ENCODE data around the gene NDST1. TPM values are rescaled to one million over a fixed set of nuclear protein-coding genes. Genes with fewer than 3 reads are reported as not detected.

NDST1 gene
- total and polyA plus RNA-seq, 3 experiments from 2014 or later: 0.13 to 2.8 (median 1.9) TPM

DNA sequence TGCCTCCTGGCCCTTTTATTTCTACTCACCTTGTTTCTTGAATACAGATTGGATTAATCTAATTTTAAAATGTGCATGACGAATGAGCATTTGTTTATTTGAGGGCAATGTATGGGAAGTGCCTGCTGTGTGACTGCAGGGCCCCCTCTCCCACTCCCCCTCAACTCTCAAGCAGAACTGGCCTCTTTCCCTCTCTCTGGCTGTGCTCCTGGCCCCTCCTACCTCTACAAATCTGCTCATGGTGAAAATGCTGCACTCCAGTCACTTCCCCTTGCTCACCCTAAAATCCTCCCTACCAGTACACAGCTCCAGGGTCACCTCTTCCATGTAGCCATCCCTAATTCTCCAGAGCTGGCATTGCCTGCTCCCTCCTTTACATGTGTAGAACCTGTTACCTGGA, 17.2 kb upstream of the NDST1 start:
- peaks cover 4% of the 10 kb centered on the region for H3K27me3 ChIP-seq (ENCODE audit: insufficient read depth, low read length, poor library complexity, severe bottlenecking)
- Mint-ChIP-seq H3K9me3 (no peaks in the 10 kb centered on the region), H3K36me3 (no peaks in the 10 kb centered on the region), H3K4me3 (no peak overlapping the region), H3K27me3 (peaks cover 13 to 23% of the 10 kb centered on the region in 2 donors), H3K4me1 (peaks cover 4 to 9% (median 8%) of the 10 kb centered on the region in 3 donors), H3K27ac (peak overlapping the region in 2 of 8 donors; percentile 36 to 52)
- H3K4me1 ChIP-seq (ENCODE audit: insufficient read depth, low read length): peaks cover 5% of the 10 kb centered on the region
- no peaks in the 10 kb centered on the region for H3K9me3 ChIP-seq (ENCODE audit: low read length)
- no peak for DNase-seq
- POLR2A ChIA-PET: no interaction called here
- H3K27ac ChIP-seq (ENCODE audit: low read depth, low read length): no peak overlapping the region
- H3K4me3 ChIP-seq (ENCODE audit: low read length): no peak overlapping the region
- no peaks in the 10 kb centered on the region for H3K36me3 ChIP-seq (ENCODE audit: insufficient read depth, low read length)
- CTCF ChIA-PET: no interaction called here

DNA sequence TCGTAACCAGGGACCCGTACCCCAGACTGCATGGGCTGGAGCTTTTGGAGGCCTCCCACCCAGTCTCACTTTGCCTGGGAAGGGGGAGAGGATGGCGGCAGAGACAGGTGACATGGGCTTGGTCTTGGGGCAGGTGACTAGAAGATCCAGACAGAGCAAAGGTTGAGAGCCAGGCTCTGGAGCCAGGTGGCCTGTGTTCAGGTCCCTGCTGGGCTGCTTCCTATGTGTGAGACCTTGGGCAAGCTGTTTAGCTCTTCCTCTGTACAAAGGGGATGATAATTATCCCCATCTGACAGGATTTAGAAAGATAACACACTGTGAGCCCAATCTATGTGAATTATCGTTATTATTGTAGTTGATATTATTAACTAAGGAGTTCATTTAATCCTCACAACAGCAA, 16.1 kb upstream of the NDST1 start:
- H3K36me3 Mint-ChIP-seq: no peaks in the 10 kb centered on the region
- H3K9me3 ChIP-seq (ENCODE audit: low read length): no peaks in the 10 kb centered on the region
- H3K4me3 ChIP-seq (ENCODE audit: low read length): no peak overlapping the region
- no peaks in the 10 kb centered on the region for H3K36me3 ChIP-seq (ENCODE audit: insufficient read depth, low read length)
- H3K4me1 ChIP-seq (ENCODE audit: insufficient read depth, low read length): peaks cover 2% of the 10 kb centered on the region
- no peaks in the 10 kb centered on the region for H3K9me3 Mint-ChIP-seq
- ChIA-PET POLR2A (no interaction called here), CTCF (no interaction called here)
- H3K27ac Mint-ChIP-seq: no peak overlapping the region
- H3K4me1 Mint-ChIP-seq: peaks cover 4 to 7% (median 7%) of the 10 kb centered on the region in 3 donors
- peaks cover 13 to 22% of the 10 kb centered on the region in 2 donors for H3K27me3 Mint-ChIP-seq
- no peak overlapping the region for H3K4me3 Mint-ChIP-seq
- no peak overlapping the region for H3K27ac ChIP-seq (ENCODE audit: low read depth, low read length)
- peaks cover 4% of the 10 kb centered on the region for H3K27me3 ChIP-seq (ENCODE audit: insufficient read depth, low read length, poor library complexity, severe bottlenecking)
- no peak for DNase-seq

DNA sequence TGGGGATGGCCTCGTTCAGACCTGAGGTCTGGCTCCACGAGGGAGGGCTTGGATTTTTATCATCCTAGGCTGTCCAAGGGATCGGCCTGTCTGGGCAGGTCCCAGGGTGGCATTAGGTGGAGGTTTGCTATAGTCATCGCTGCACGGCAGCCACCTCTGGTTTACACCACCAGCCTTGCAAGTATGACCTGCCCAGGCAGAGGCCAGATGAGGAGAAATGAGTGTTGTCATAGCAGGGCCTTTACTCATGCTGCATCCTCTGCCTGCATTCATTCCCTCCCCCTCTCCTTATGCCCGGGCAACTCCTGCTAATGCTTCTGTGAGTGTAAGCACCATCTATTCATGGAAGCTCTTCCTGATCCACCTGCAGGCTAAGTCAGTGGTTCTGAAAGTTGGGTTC, 15.3 kb upstream of the NDST1 start:
- no peaks in the 10 kb centered on the region for H3K27me3 ChIP-seq (ENCODE audit: insufficient read depth, low read length, poor library complexity, severe bottlenecking)
- ChIA-PET CTCF (interaction anchor here (0.7 kb wide), 1 partner anchor 18 kb away, joined by 3 read pairs; no protein-coding TSS in a partner anchor), POLR2A (no interaction called here)
- H3K4me1 ChIP-seq (ENCODE audit: insufficient read depth, low read length): no peaks in the 10 kb centered on the region
- Mint-ChIP-seq H3K9me3 (no peaks in the 10 kb centered on the region), H3K4me1 (no peaks in the 10 kb centered on the region), H3K36me3 (no peaks in the 10 kb centered on the region), H3K27ac (no peak overlapping the region), H3K4me3 (no peak overlapping the region), H3K27me3 (peaks cover 9 to 15% of the 10 kb centered on the region in 2 donors)
- no peak overlapping the region for H3K4me3 ChIP-seq (ENCODE audit: low read length)
- DNase-seq: no peak
- no peak overlapping the region for H3K27ac ChIP-seq (ENCODE audit: low read depth, low read length)
- H3K36me3 ChIP-seq (ENCODE audit: insufficient read depth, low read length): no peaks in the 10 kb centered on the region
- H3K9me3 ChIP-seq (ENCODE audit: low read length): no peaks in the 10 kb centered on the region

DNA sequence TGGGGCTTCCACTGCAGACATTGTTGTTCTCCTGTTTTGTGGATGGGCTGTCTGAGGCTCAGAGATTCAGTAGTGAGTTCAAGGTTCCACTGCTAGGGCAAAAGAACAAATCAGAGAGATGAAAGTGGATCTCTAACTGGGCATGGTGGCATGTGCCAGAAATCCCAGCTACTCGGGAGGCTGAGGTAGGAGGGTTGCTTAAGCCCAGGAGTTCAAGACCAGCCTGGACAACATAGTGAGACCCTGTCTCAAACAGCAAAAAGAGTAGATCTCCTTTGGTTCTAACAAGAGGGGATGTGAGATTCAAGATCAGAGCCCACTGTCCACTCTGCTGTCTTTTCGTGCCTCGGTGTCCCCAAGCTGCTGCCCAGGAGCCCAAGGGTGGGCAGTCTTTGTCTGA, 11.8 kb upstream of the NDST1 start:
- no peak overlapping the region for H3K27ac Mint-ChIP-seq
- H3K27me3 Mint-ChIP-seq: peaks cover 0 to 4% of the 10 kb centered on the region in 2 donors
- ChIA-PET POLR2A (no interaction called here), CTCF (interaction anchor here (1.0 kb wide), 1 partner anchor 247 kb away, joined by 3 read pairs; no protein-coding TSS in a partner anchor)
- Histone ChIP-seq H3K4me3 (ENCODE audit: low read length) (no peak overlapping the region), H3K9me3 (ENCODE audit: low read length) (no peaks in the 10 kb centered on the region), H3K36me3 (ENCODE audit: insufficient read depth, low read length) (no peaks in the 10 kb centered on the region), H3K27me3 (ENCODE audit: insufficient read depth, low read length, poor library complexity, severe bottlenecking) (no peaks in the 10 kb centered on the region), H3K27ac (ENCODE audit: low read depth, low read length) (no peak overlapping the region), H3K4me1 (ENCODE audit: insufficient read depth, low read length) (no peaks in the 10 kb centered on the region)
- no peaks in the 10 kb centered on the region for H3K9me3 Mint-ChIP-seq
- H3K36me3 Mint-ChIP-seq: no peaks in the 10 kb centered on the region
- DNase-seq: no peak
- no peak overlapping the region for H3K4me3 Mint-ChIP-seq
- H3K4me1 Mint-ChIP-seq: no peaks in the 10 kb centered on the region

DNA sequence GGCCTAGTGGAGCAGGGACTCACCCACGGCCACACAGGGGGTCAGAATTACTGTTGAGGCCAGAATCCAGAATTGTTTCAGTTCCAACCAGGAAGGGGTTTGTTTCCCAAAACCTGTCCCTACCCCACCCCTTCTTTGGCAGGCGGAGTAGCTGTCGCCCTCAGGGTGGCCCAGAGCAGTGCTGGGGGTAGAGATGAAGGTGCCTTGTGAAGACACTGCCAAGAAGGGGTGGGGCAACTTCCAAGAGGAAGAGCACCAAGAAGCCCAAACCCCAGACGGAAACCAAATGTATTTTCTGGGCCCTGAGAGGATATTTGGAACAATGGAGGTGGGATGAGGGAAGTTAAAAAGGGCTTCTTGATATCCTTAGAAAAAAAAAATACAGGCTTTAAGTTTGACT, 11.4 kb upstream of the NDST1 start:
- no peaks in the 10 kb centered on the region for H3K9me3 Mint-ChIP-seq
- no peaks in the 10 kb centered on the region for H3K4me1 Mint-ChIP-seq
- Histone ChIP-seq H3K4me3 (ENCODE audit: low read length) (no peak overlapping the region), H3K9me3 (ENCODE audit: low read length) (no peaks in the 10 kb centered on the region), H3K27ac (ENCODE audit: low read depth, low read length) (no peak overlapping the region), H3K4me1 (ENCODE audit: insufficient read depth, low read length) (no peaks in the 10 kb centered on the region), H3K27me3 (ENCODE audit: insufficient read depth, low read length, poor library complexity, severe bottlenecking) (no peaks in the 10 kb centered on the region), H3K36me3 (ENCODE audit: insufficient read depth, low read length) (no peaks in the 10 kb centered on the region)
- H3K36me3 Mint-ChIP-seq: no peaks in the 10 kb centered on the region
- H3K4me3 Mint-ChIP-seq: no peak overlapping the region
- DNase-seq: no peak
- H3K27ac Mint-ChIP-seq: peak overlapping the region in 1 of 8 donors; percentile 61
- ChIA-PET CTCF (interaction anchor here (1.0 kb wide), 1 partner anchor 247 kb away, joined by 3 read pairs; no protein-coding TSS in a partner anchor), POLR2A (no interaction called here)
- H3K27me3 Mint-ChIP-seq: peaks cover 0 to 4% of the 10 kb centered on the region in 2 donors

DNA sequence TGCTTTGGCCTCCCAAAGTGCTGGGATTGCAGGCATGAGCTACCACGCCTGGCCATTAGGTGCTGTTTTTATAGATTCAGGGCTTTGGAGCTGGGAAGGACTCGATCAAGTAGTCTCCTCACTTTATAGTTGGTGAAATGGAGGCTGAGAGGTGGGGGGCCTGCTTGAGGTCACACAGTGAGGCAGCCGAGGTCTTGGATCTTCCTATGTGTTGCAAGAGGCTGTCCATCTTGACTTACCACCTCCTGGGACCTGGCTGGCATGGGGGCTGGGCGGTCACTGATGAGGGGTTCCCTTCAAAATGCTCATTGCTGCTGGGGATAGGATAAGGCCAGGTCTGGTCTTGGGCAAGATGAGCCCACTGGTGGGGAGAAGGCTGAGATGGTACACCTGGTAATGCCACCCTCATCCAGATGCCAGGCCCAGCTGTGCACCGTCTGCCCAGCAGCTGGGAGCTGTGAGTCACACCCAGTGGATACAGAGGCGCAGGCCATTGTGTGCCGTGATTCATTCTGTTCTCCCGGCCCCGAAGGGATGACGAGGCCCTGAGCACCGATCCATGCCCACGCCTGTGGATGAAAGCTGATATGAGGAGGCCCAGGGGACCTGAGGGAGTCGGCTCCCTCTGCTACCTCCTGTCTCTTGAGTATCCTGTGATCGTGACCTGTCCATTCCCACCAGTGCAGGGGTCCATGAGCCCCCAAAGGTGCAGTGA, 10.5 kb upstream of the NDST1 start:
- Histone ChIP-seq H3K9me3 (ENCODE audit: low read length) (no peaks in the 10 kb centered on the region), H3K36me3 (ENCODE audit: insufficient read depth, low read length) (no peaks in the 10 kb centered on the region), H3K27ac (ENCODE audit: low read depth, low read length) (no peak overlapping the region), H3K4me3 (ENCODE audit: low read length) (no peak overlapping the region), H3K4me1 (ENCODE audit: insufficient read depth, low read length) (no peaks in the 10 kb centered on the region), H3K27me3 (ENCODE audit: insufficient read depth, low read length, poor library complexity, severe bottlenecking) (no peaks in the 10 kb centered on the region)
- Mint-ChIP-seq H3K27ac (peak overlapping the region in 1 of 8 donors; percentile 55), H3K36me3 (no peaks in the 10 kb centered on the region), H3K4me3 (no peak overlapping the region), H3K27me3 (no peaks in the 10 kb centered on the region), H3K9me3 (no peaks in the 10 kb centered on the region), H3K4me1 (no peaks in the 10 kb centered on the region)
- POLR2A ChIA-PET: no interaction called here
- DNase-seq: no peak
- CTCF ChIA-PET: interaction anchor here (1.0 kb wide), 1 partner anchor 248 kb away, joined by 3 read pairs; no protein-coding TSS in a partner anchor

DNA sequence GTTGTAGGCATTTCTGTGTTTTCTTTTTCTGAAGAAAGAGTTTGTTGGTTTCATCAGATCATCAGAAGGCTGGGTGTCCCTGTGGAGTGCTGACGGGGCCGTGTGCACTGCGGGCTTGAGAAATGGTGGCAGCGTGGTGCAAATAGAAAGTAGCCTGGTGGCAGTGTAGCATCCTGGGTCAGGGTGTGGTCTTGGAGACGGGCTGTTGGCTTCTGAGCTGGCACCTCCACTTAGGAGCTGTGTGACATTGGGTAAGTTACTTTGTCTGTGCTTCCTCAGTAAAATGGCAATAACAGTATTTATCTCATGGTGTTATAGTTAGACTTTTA, 10.0 kb upstream of the NDST1 start:
- Mint-ChIP-seq H3K4me1 (no peaks in the 10 kb centered on the region), H3K27me3 (no peaks in the 10 kb centered on the region), H3K9me3 (no peaks in the 10 kb centered on the region), H3K36me3 (no peaks in the 10 kb centered on the region), H3K27ac (peak overlapping the region in 1 of 8 donors; percentile 55), H3K4me3 (no peak overlapping the region)
- ChIA-PET CTCF (no interaction called here), POLR2A (no interaction called here)
- H3K9me3 ChIP-seq (ENCODE audit: low read length): no peaks in the 10 kb centered on the region
- no peaks in the 10 kb centered on the region for H3K27me3 ChIP-seq (ENCODE audit: insufficient read depth, low read length, poor library complexity, severe bottlenecking)
- no peaks in the 10 kb centered on the region for H3K4me1 ChIP-seq (ENCODE audit: insufficient read depth, low read length)
- no peak for DNase-seq
- H3K36me3 ChIP-seq (ENCODE audit: insufficient read depth, low read length): no peaks in the 10 kb centered on the region
- H3K27ac ChIP-seq (ENCODE audit: low read depth, low read length): no peak overlapping the region
- no peak overlapping the region for H3K4me3 ChIP-seq (ENCODE audit: low read length)

DNA sequence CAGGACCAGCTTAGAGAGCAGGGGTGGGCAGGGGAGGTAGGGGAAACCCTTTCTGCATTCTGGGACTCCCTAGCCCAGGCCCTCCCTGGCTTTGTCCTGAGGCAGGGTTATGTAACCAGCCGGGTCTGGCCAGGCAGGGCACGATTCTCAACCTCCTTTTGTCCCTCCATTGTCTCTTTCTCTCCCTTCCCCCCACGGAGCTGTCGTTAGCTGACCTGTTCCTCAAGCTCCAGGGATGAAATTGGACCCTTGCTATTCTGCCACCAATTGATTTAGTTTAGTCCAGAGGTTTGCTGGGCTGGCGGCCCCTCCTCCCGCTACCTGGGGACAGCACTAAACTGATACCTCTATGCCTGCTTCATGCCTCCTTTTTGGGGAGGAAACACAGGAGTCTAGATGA, 9.4 kb upstream of the NDST1 start:
- no peak overlapping the region for H3K4me3 ChIP-seq (ENCODE audit: low read length)
- DNase-seq: no peak
- Mint-ChIP-seq H3K27me3 (no peaks in the 10 kb centered on the region), H3K36me3 (no peaks in the 10 kb centered on the region), H3K4me3 (no peak overlapping the region), H3K4me1 (no peaks in the 10 kb centered on the region), H3K9me3 (no peaks in the 10 kb centered on the region), H3K27ac (peak overlapping the region in 1 of 8 donors; percentile 84)
- no peaks in the 10 kb centered on the region for H3K9me3 ChIP-seq (ENCODE audit: low read length)
- no peaks in the 10 kb centered on the region for H3K27me3 ChIP-seq (ENCODE audit: insufficient read depth, low read length, poor library complexity, severe bottlenecking)
- no peak overlapping the region for H3K27ac ChIP-seq (ENCODE audit: low read depth, low read length)
- no peaks in the 10 kb centered on the region for H3K36me3 ChIP-seq (ENCODE audit: insufficient read depth, low read length)
- CTCF ChIA-PET: no interaction called here
- H3K4me1 ChIP-seq (ENCODE audit: insufficient read depth, low read length): no peaks in the 10 kb centered on the region
- POLR2A ChIA-PET: no interaction called here

All from CD8-positive, alpha-beta memory T cell (primary cell).